HEK293 (cell line): ENCODE measurements around the gene NHSL2.
A peak's percentile ranks its signal among the peaks of the same experiment; 100 is the strongest.

Experiments used
- CTCF ChIA-PET: fragments of 350-600 bp; formaldehyde crosslinking; extraction: SDS; loops from one replicate; lab custom pipeline; 2021; ENCODE audit warnings: antibody characterized with exemption; lab: Yijun Ruan, JAX
- POLR2A ChIA-PET: fragments of 300-600 bp; formaldehyde crosslinking; extraction: SDS; loops from one replicate; lab custom pipeline; 2020; ENCODE audit warnings: antibody characterized with exemption, inconsistent platforms; lab: Yijun Ruan, JAX
- H3K27ac ChIP-seq: fragments of 200-500 bp; sonication (Bioruptor generic); 2 replicates; pipeline ENCODE4 v1.5.1; 2014; ENCODE audit warnings: low read depth, low read length, control low read depth, inconsistent platforms; ENCODE audit errors: extremely low read depth
- H3K36me3 ChIP-seq, 2 experiments: fragments of 200-500 bp in 1 of 2; sonication (Bioruptor generic) in 1 of 2; 1 replicate in 1 of 2; 2 replicates in 1 of 2; pipeline ENCODE4 v1.5.1; 2014 to 2017; ENCODE audit warnings: inconsistent platforms in 2 of 2, low read length in 2 of 2; ENCODE audit not compliant: control insufficient read depth in 2 of 2, insufficient read depth in 1 of 2
- H3K4me1 ChIP-seq: fragments of 200-500 bp; sonication (Bioruptor generic); 2 replicates; pipeline ENCODE4 v1.5.1; 2014; ENCODE audit warnings: mild to moderate bottlenecking, low read length, inconsistent platforms; ENCODE audit not compliant: control insufficient read depth, insufficient read depth
- H3K4me3 ChIP-seq: 2 replicates; pipeline ENCODE4 v1.5.1; 2011; ENCODE audit warnings: low read depth, mild to moderate bottlenecking, control low read depth, low read length, moderate library complexity
- H3K9me3 ChIP-seq: fragments of 200-500 bp; sonication (Bioruptor generic); 2 replicates; pipeline ENCODE4 v1.5.1; 2014; ENCODE audit warnings: low read depth, low read length, inconsistent platforms; ENCODE audit not compliant: control insufficient read depth, insufficient read depth
- BCL11B ChIP-seq: fragments of 450-650 bp; formaldehyde crosslinking; IDR thresholded peaks from 2 replicates; pipeline ENCODE4 v1.5.1; 2016; ENCODE audit warnings: low read depth, missing biosample characterization, missing genetic modification characterization
- EGR2 ChIP-seq: fragments of 450-650 bp; formaldehyde crosslinking; IDR thresholded peaks from 2 replicates; pipeline ENCODE4 v1.5.1; 2016; ENCODE audit warnings: low read depth, missing biosample characterization, missing genetic modification characterization
- GFI1B ChIP-seq: fragments of 450-650 bp; formaldehyde crosslinking; IDR thresholded peaks from 2 replicates; pipeline ENCODE4 v1.5.1; 2016; ENCODE audit warnings: missing biosample characterization, missing genetic modification characterization
- GLI2 ChIP-seq: fragments of 450-650 bp; formaldehyde crosslinking; IDR thresholded peaks from 2 replicates; pipeline ENCODE4; 2017; ENCODE audit warnings: missing biosample characterization, missing genetic modification characterization, low read depth, borderline replicate concordance
- GLI4 ChIP-seq: fragments of 450-650 bp; formaldehyde crosslinking; IDR thresholded peaks from 2 replicates; pipeline ENCODE4 v1.5.1; 2016; ENCODE audit warnings: missing biosample characterization, missing genetic modification characterization
- MZF1 ChIP-seq: fragments of 450-650 bp; formaldehyde crosslinking; IDR thresholded peaks from 2 replicates; pipeline ENCODE4 v1.5.1; 2017; ENCODE audit warnings: missing biosample characterization, missing genetic modification characterization, borderline replicate concordance
- SCRT2 ChIP-seq: fragments of 450-650 bp; formaldehyde crosslinking; IDR thresholded peaks from 2 replicates; pipeline ENCODE4 v1.5.1; 2016; ENCODE audit warnings: missing biosample characterization, missing genetic modification characterization
- SP2 ChIP-seq: fragments of 450-650 bp; formaldehyde crosslinking; IDR thresholded peaks from 2 replicates; pipeline ENCODE4 v1.5.1; 2016; ENCODE audit warnings: missing biosample characterization, missing genetic modification characterization
- ZBTB1 ChIP-seq: fragments of 450-650 bp; formaldehyde crosslinking; IDR thresholded peaks from 2 replicates; pipeline ENCODE4 v1.5.1; 2016; ENCODE audit warnings: missing biosample characterization, missing genetic modification characterization
- ZFP69B ChIP-seq: fragments of 450-650 bp; formaldehyde crosslinking; IDR thresholded peaks from 2 replicates; pipeline ENCODE4 v1.5.1; 2016; ENCODE audit warnings: missing biosample characterization, missing genetic modification characterization
- ZNF133 ChIP-seq: fragments of 450-650 bp; formaldehyde crosslinking; IDR thresholded peaks from 2 replicates; pipeline ENCODE4 v1.5.1; 2016; ENCODE audit warnings: missing biosample characterization, missing genetic modification characterization
- ZNF292 ChIP-seq: fragments of 450-650 bp; formaldehyde crosslinking; IDR thresholded peaks from 2 replicates; pipeline ENCODE4 v1.5.1; 2016; ENCODE audit warnings: low read depth, missing biosample characterization, missing genetic modification characterization, borderline replicate concordance
- ZNF335 ChIP-seq: fragments of 450-650 bp; formaldehyde crosslinking; conservative IDR thresholded peaks from 2 replicates; pipeline ENCODE4 v1.5.1; 2016; ENCODE audit warnings: missing biosample characterization, missing genetic modification characterization
- ZNF366 ChIP-seq: fragments of 450-650 bp; formaldehyde crosslinking; conservative IDR thresholded peaks from 2 replicates; pipeline ENCODE4 v1.5.1; 2016; ENCODE audit warnings: missing biosample characterization, missing genetic modification characterization
- ZNF398 ChIP-seq: fragments of 450-650 bp; formaldehyde crosslinking; IDR thresholded peaks from 2 replicates; pipeline ENCODE4 v1.5.1; 2017; ENCODE audit warnings: missing biosample characterization, missing genetic modification characterization
- ZNF433 ChIP-seq: fragments of 450-650 bp; formaldehyde crosslinking; IDR thresholded peaks from 2 replicates; pipeline ENCODE4 v1.5.1; 2016; ENCODE audit warnings: missing biosample characterization, missing genetic modification characterization, low read depth
- ZNF610 ChIP-seq: fragments of 450-650 bp; formaldehyde crosslinking; IDR thresholded peaks from 2 replicates; pipeline ENCODE4 v1.5.1; 2016; ENCODE audit warnings: missing biosample characterization, missing genetic modification characterization, borderline replicate concordance
- ZNF776 ChIP-seq: fragments of 450-650 bp; formaldehyde crosslinking; IDR thresholded peaks from 2 replicates; pipeline ENCODE4 v1.5.0; 2017; ENCODE audit warnings: missing biosample characterization, missing genetic modification characterization, borderline replicate concordance
- ZSCAN4 ChIP-seq: fragments of 450-650 bp; formaldehyde crosslinking; IDR thresholded peaks from 2 replicates; pipeline ENCODE4 v1.5.1; 2017; ENCODE audit warnings: missing biosample characterization, missing genetic modification characterization

The NHSL2 gene

GRCh38 chrX:72101597-72102037 is 191.0 kb downstream of the NHSL2 start (continued):
- TF ChIP-seq ZNF335 (tag by site-specific recombination) (no peak), ZNF292 (tag by site-specific recombination) (no peak), MZF1 (no peak)

DNA sequence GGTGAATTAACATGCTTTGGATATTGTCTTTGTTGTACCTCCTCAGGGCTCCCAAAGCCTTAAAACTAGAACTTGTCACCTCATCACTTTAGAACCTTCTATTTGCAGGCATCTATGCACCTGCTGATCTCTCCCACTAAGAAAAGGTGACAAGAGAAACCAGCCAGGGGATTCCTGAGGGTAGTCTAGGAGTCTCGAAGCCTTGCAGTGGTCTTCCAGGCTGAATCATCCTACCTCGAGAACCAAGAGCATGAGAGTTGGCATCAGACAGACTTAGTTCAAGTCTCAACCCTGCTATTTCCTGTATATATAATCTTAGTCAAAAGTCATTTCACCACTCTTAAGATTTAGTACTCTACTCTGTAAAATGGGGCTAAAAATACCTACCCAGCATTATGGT is 191.5 kb downstream of the NHSL2 start:
- no peaks in the 10 kb centered on the region for H3K9me3 ChIP-seq
- no peaks in the 10 kb centered on the region for H3K4me1 ChIP-seq
- ChIA-PET CTCF (no interaction called here), POLR2A (no interaction called here)
- H3K27ac ChIP-seq, result no peak overlapping the region
- H3K4me3 ChIP-seq, result no peak overlapping the region
- no peaks in the 10 kb centered on the region for H3K36me3 ChIP-seq
- no peak for TF ChIP-seq ZFP69B
- no peak for TF ChIP-seq ZNF398 (tag by site-specific recombination)
- no peak for TF ChIP-seq GLI4
- TF ChIP-seq ZNF133 (tag by site-specific recombination), result no peak
- TF ChIP-seq SP2 (tag by site-specific recombination), result no peak
- TF ChIP-seq GLI2 (tag by site-specific recombination), result no peak
- no peak for TF ChIP-seq ZNF610 (tag by site-specific recombination)
- TF ChIP-seq ZNF433 (tag by site-specific recombination), result no peak
- no peak for TF ChIP-seq ZSCAN4 (tag by site-specific recombination)
- no peak for TF ChIP-seq ZNF776 (tag by site-specific recombination)
- no peak for TF ChIP-seq GFI1B (tag by site-specific recombination)
- TF ChIP-seq ZBTB1 (tag by site-specific recombination), result no peak

DNA sequence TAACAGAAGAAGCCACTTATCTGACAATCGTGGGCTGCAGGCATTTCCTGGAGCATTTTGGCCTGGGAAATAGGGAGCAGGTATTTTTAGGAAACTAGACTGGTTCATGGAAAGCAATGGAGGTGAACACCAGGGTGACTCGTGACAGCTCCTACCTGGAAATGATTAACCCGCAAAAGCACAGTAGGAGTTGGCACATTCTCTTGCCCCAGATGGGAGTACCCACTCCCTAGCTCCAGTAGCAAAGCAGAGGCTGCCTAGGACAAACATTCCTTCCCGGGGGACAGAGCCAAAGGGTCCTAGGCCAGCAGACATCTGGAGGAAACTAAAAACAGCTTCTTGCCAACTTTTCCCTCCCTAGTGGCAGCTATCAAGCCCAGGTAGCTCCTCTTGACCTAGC is 192.1 kb downstream of the NHSL2 start:
- Histone ChIP-seq H3K4me3 (no peak overlapping the region), H3K4me1 (no peaks in the 10 kb centered on the region), H3K27ac (no peak overlapping the region), H3K36me3 (no peaks in the 10 kb centered on the region), H3K9me3 (no peaks in the 10 kb centered on the region)
- TF ChIP-seq ZNF366 (tag by site-specific recombination) (no peak), ZNF292 (tag by site-specific recombination) (no peak)
- ChIA-PET POLR2A (no interaction called here), CTCF (interaction anchor here (1.2 to 1.5 kb wide), 2 partner anchors 28 to 81 kb away, joined by 3 to 5 read pairs; no protein-coding TSS in a partner anchor)

- POLR2A ChIA-PET, result interaction anchor here (0.6 kb wide), 1 partner anchor 1184 kb away, joined by 3 read pairs; no protein-coding TSS in a partner anchor
- H3K4me1 ChIP-seq, result no peaks in the 10 kb centered on the region
- H3K4me3 ChIP-seq, result no peak overlapping the region
- TF ChIP-seq EGR2 (tag by site-specific recombination) (0 out of 2 replicates have a peak, but pooled peaks have one; percentile 16), BCL11B (no peak), SCRT2 (no peak)
- no peak overlapping the region for H3K27ac ChIP-seq
- no peaks in the 10 kb centered on the region for H3K36me3 ChIP-seq
- no peaks in the 10 kb centered on the region for H3K9me3 ChIP-seq
- CTCF ChIA-PET, result interaction anchor here (0.6 to 0.7 kb wide), 2 partner anchors 56 to 1208 kb away, joined by 3 read pairs; no protein-coding TSS in a partner anchor
Observed at GRCh38 chrX:72105436-72105835, 194.8 kb downstream of the NHSL2 start.
